ENCODE data around the gene GALNTL6. TPM values are rescaled to one million over a fixed set of nuclear protein-coding genes. Genes with fewer than 3 reads are reported as not detected.
"Not testable (repeated sequence)": the region's sequence is repeated elsewhere in the genome, so short reads cannot be mapped to it uniquely, and the experiment has no call there.

GALNTL6 gene
- total and polyA plus RNA-seq, 2 donors from 2014 or later = 0.60 TPM; not detected in 1

DNA sequence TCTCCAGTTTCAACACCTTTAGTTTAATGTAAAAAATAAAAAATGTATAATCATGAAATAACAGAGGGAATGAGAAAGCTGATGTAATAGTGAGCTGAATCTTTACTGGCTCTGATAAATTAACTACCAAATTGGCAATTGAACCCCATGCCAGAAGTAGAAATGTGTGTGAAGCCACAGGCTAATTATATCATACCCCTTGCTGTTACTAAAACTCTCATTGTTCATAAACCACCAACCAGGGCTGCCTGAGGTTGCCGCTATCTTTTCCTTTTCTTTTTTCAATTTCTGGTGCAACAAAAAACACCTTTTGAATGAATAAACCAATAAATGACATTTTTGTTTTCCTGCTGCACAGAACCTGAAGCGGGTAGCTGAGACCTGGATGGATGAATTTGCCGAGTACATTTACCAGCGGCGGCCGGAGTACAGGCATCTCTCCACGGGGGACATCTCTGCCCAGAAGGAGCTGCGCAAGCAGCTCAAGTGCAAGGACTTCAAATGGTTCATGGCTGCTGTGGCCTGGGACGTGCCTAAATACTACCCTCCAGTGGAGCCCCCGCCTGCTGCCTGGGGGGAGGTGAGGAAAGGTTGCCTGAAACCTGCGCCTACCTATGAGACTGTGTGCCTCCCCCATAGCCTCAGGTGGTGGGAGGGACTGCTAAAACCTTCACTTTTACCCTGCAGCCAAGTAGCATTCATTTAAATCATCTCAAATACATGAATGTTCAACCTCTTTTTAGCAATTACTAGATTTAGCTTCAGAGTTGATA, 1138.7 kb downstream of the GALNTL6 start:
- intact Hi-C loops (cut with DNase I) = no loop called here
- Histone ChIP-seq H3K4me1 (ENCODE audit: control insufficient read depth in 2 of 3, insufficient read depth in 2 of 3, low read depth in 1 of 3, low read length in 3 of 3) (no peaks in the 10 kb centered on the region), H3K9ac (ENCODE audit: low read length in 3 of 3) (no peak overlapping the region), H3K27me3 (ENCODE audit: control insufficient read depth, insufficient read depth, low read length) (no peaks in the 10 kb centered on the region), H3K4me3 (ENCODE audit: low read length in 3 of 3) (no peak overlapping the region), H3K9me3 (ENCODE audit: control insufficient read depth in 2 of 3, insufficient read depth in 1 of 3, low read length in 3 of 3) (no peaks in the 10 kb centered on the region), H3K36me3 (ENCODE audit: control insufficient read depth in 2 of 3, insufficient read depth in 3 of 3, low read length in 3 of 3) (no peaks in the 10 kb centered on the region), H3K27ac (ENCODE audit: low read depth in 2 of 2, low read length in 2 of 2) (no peak overlapping the region)
- DNase-seq (no peak), FAIRE-seq (no peak)
- TF ChIP-seq, protein P1, sequence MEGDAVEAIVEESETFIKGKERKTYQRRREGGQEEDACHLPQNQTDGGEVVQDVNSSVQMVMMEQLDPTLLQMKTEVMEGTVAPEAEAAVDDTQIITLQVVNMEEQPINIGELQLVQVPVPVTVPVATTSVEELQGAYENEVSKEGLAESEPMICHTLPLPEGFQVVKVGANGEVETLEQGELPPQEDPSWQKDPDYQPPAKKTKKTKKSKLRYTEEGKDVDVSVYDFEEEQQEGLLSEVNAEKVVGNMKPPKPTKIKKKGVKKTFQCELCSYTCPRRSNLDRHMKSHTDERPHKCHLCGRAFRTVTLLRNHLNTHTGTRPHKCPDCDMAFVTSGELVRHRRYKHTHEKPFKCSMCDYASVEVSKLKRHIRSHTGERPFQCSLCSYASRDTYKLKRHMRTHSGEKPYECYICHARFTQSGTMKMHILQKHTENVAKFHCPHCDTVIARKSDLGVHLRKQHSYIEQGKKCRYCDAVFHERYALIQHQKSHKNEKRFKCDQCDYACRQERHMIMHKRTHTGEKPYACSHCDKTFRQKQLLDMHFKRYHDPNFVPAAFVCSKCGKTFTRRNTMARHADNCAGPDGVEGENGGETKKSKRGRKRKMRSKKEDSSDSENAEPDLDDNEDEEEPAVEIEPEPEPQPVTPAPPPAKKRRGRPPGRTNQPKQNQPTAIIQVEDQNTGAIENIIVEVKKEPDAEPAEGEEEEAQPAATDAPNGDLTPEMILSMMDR (IDR thresholded peaks at IDR 0.05; ENCODE audit: borderline replicate concordance, extremely low read depth, insufficient read depth) = no peak

DNA sequence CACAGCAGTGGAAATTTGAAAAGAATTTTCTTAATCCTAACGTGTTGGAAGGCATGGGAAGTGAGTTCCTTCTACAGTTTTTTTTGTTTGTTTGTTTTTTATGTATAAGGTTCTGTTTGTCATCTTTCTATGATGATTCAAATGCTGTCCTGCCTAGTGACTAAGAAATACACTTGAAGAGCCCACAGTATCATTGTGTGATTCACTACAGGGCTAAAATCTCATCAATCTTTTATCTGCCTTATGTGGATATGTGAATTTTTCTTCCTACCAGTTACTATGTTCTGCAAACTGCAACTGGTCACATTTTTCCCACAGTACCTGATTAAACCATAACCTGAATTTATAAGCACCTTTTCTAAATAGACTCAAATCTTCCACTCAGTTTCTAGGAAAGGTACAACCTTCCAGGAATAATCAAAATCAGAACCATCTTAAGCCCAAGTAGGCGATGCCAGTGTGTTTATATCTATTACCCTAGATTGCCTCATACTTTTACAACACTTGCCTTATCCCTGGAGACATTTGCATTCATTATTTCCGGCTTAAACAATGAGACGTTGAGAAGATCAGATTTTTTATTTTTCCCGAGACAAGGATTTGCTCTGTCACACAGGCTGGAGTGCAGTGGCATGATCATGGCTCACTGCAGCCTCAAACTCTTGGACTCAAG, 1140.8 kb downstream of the GALNTL6 start:
- intact Hi-C loops (cut with DNase I) = no loop called here
- no peaks in the 10 kb centered on the region for H3K9me3 ChIP-seq (ENCODE audit: control insufficient read depth in 2 of 3, insufficient read depth in 1 of 3, low read length in 3 of 3)
- H3K4me1 ChIP-seq (ENCODE audit: control insufficient read depth in 2 of 3, insufficient read depth in 2 of 3, low read depth in 1 of 3, low read length in 3 of 3) = no peaks in the 10 kb centered on the region
- no peak overlapping the region for H3K9ac ChIP-seq (ENCODE audit: low read length in 3 of 3)
- H3K27ac ChIP-seq (ENCODE audit: low read depth in 2 of 2, low read length in 2 of 2) = no peak overlapping the region
- FAIRE-seq (no peak), DNase-seq (no peak)
- H3K4me3 ChIP-seq (ENCODE audit: low read length in 3 of 3) = no peak overlapping the region
- no peaks in the 10 kb centered on the region for H3K36me3 ChIP-seq (ENCODE audit: control insufficient read depth in 2 of 3, insufficient read depth in 3 of 3, low read length in 3 of 3)
- TF ChIP-seq, protein P1 (IDR thresholded peaks at IDR 0.05; ENCODE audit: borderline replicate concordance, extremely low read depth, insufficient read depth) = no peak
- no peaks in the 10 kb centered on the region for H3K27me3 ChIP-seq (ENCODE audit: control insufficient read depth, insufficient read depth, low read length)

DNA sequence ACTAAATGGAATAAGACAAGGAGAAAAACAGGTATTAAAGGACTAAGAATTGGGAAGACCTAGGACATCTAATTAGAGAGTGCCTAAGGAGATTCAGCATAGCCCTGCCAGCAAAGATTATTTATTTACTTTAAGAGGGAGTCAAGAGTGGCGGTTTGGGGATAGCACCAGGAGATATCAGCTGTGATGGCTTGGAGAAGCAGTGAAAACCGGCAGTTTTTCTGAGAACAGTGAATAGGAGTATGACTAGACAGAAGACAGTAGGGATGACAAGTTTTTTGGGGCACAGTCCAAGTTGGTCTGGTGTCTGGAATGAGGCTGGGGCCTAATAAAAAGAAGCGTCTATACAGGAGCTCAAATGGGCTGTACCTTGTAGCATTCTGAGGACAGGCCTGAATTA, 1143.1 kb downstream of the GALNTL6 start:
- H3K27me3 ChIP-seq (ENCODE audit: control insufficient read depth, insufficient read depth, low read length); H3K9ac ChIP-seq (ENCODE audit: low read length in 3 of 3); H3K4me1 ChIP-seq (ENCODE audit: control insufficient read depth in 2 of 3, insufficient read depth in 2 of 3, low read depth in 1 of 3, low read length in 3 of 3); H3K9me3 ChIP-seq (ENCODE audit: control insufficient read depth in 2 of 3, insufficient read depth in 1 of 3, low read length in 3 of 3); DNase-seq; FAIRE-seq; intact Hi-C loops (cut with DNase I); H3K4me3 ChIP-seq (ENCODE audit: low read length in 3 of 3); H3K36me3 ChIP-seq (ENCODE audit: control insufficient read depth in 2 of 3, insufficient read depth in 3 of 3, low read length in 3 of 3); H3K27ac ChIP-seq (ENCODE audit: low read depth in 2 of 2, low read length in 2 of 2): not testable (repeated sequence)

DNA sequence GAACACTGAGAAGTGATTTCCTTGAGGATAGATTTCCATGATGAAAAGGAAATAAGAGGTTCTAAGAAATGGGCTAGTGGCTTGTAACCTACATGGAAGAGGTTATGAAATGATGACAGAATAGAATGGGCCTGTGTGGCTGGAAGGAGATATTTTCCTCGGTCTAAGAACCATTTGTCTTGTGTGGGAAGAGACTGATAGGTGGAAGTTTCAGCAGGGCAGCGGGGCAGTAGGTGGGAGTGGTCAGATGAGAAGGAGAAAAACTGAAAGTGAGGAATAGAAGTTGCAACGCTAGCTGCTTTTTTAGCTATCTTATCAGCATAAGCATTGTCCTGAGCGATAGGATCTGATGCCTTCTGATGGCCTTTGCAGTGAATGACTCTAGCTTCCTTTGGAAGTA, 1144.0 kb downstream of the GALNTL6 start:
- TF ChIP-seq, protein P1 (IDR thresholded peaks at IDR 0.05; ENCODE audit: borderline replicate concordance, extremely low read depth, insufficient read depth) = no peak
- H3K4me3 ChIP-seq (ENCODE audit: low read length in 3 of 3) = no peak overlapping the region
- no peak for FAIRE-seq

More for the DNA sequence above, 1144.0 kb downstream of the GALNTL6 start:
- H3K27ac ChIP-seq (ENCODE audit: low read depth in 2 of 2, low read length in 2 of 2) = no peak overlapping the region
- H3K9me3 ChIP-seq (ENCODE audit: control insufficient read depth in 2 of 3, insufficient read depth in 1 of 3, low read length in 3 of 3) = no peaks in the 10 kb centered on the region
- no peak for DNase-seq
- H3K9ac ChIP-seq (ENCODE audit: low read length in 3 of 3) = no peak overlapping the region
- no peaks in the 10 kb centered on the region for H3K4me1 ChIP-seq (ENCODE audit: control insufficient read depth in 2 of 3, insufficient read depth in 2 of 3, low read depth in 1 of 3, low read length in 3 of 3)
- no peaks in the 10 kb centered on the region for H3K36me3 ChIP-seq (ENCODE audit: control insufficient read depth in 2 of 3, insufficient read depth in 3 of 3, low read length in 3 of 3)
- no peaks in the 10 kb centered on the region for H3K27me3 ChIP-seq (ENCODE audit: control insufficient read depth, insufficient read depth, low read length)
- intact Hi-C loops (cut with DNase I) = no loop called here

Measured in kidney (tissue), 14 donors.